ENCODE data around the gene TXLNB. TPM values are rescaled to one million over a fixed set of nuclear protein-coding genes. Genes with fewer than 3 reads are reported as not detected.

TXLNB gene
- total and polyA plus RNA-seq, 5 donors: 48.7 to 136 (median 94.1) TPM

DNA sequence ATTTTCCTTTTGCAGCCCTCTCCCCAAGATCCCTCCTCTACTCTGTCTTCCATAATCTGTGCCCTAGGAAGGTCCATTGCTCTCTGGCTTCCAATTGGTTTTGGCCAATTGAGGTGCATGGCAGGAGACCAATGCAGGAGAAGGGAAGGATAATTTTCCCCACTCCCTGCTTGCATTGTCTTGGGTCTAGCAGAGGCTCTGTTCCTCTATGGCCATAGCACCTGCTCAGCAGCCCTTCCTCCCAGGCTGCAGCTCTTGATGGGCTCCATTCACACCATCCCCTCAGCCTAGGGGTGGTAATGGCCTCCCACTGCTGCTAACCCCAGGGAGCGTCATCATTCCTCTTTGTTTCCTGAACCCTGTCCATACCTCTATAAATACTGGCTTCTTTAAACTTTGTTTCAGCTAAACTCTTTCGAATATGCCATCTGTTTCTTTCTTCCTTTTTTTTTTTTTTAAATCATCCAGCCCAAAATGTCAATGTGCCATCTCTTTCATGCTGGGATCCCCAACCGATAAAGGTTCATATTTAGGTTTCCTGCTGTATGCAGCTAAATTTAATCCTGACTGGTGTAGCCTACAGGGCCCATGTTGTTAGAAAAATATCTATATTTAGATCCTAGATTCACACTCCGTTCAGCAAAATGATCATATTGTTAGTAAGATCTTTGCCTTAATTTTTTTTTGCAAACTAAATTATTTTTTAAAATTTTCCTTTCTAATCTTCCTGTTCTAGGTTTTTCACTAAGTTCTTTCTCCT lies 93.1 kb downstream of the TXLNB start:
- ATAC-seq (no peak), DNase-seq (no peak)
- Histone ChIP-seq H3K4me1 (ENCODE audit: control insufficient read depth, insufficient read depth, low read length) (peaks cover 5% of the 10 kb centered on the region), H3K27me3 (ENCODE audit: control insufficient read depth, insufficient read depth) (no peaks in the 10 kb centered on the region), H3K9me3 (ENCODE audit: control insufficient read depth, low read length) (no peaks in the 10 kb centered on the region), H3K4me3 (ENCODE audit: low read length) (no peak overlapping the region), H3K27ac (ENCODE audit: low read length) (no peak overlapping the region)
- intact Hi-C loops (cut with DNase I): no loop called here
- 70% methylated on average over 4 of the region's 4 CpGs for WGBS

- Histone ChIP-seq H3K27ac (ENCODE audit: low read length) (no peak overlapping the region), H3K4me3 (ENCODE audit: low read length) (no peak overlapping the region), H3K27me3 (ENCODE audit: control insufficient read depth, insufficient read depth) (no peaks in the 10 kb centered on the region), H3K9me3 (ENCODE audit: control insufficient read depth, low read length) (no peaks in the 10 kb centered on the region), H3K4me1 (ENCODE audit: control insufficient read depth, insufficient read depth, low read length) (peaks cover 5% of the 10 kb centered on the region)
- 71% methylated on average over 3 of the region's 3 CpGs for WGBS
- no peak for ATAC-seq
- intact Hi-C loops (cut with DNase I): no loop called here
- DNase-seq: no peak
These were observed 97.1 kb downstream of the TXLNB start for GRCh38 chr6:139194740-139195139.

Other genes with a start within 250 kb of the TXLNB start
- gene HECA, start 156.9 kb downstream of the TXLNB start, total RNA-seq: 10 to 100 TPM; 43.7 to 50.9 (median 48.1) TPM
- gene HECA, start 156.9 kb downstream of the TXLNB start, polyA plus RNA-seq: 19.4 TPM
- gene CITED2, start 82.7 kb upstream of the TXLNB start, total RNA-seq: 100 to 1,000 TPM in 3 of 4 donors, 10 to 100 TPM in 1; 67.9 to 138 (median 113) TPM
- gene CITED2, start 82.7 kb upstream of the TXLNB start, polyA plus RNA-seq: 35.7 TPM